Left lung (tissue), 10 donors: ENCODE results near the gene RNF13. TPM values are rescaled to one million over a fixed set of nuclear protein-coding genes. Genes with fewer than 3 reads are reported as not detected.
"Not testable (repeated sequence)": the region's sequence is repeated elsewhere in the genome, so short reads cannot be mapped to it uniquely, and the experiment has no call there.

Experiments used
- ATAC-seq: fragments of 200-7000 bp; cut with Tn5 transposase; one replicate; pipeline ENCODE4 v1.9.1; 2020; ENCODE audit warnings: moderate library complexity
- DNase-seq, 4 donors: peaks; one replicate each; pipeline ENCODE4 v3.0.0-alpha.2; 2013 to 2020
- H3K27ac ChIP-seq, 2 donors: fragments of 200-600 bp; sonication (generic) in 1 of 2; one replicate each; pipeline versions ENCODE4 v1.5.0 to v1.8.0; 2020 to 2021
- H3K27me3 ChIP-seq, 2 donors: fragments of 200-600 bp; sonication (generic) in 1 of 2; one replicate each; pipeline versions ENCODE4 v1.5.0 to v1.8.0; 2020 to 2021
- H3K36me3 ChIP-seq, 2 donors: fragments of 200-600 bp; sonication (generic) in 1 of 2; one replicate each; pipeline versions ENCODE4 v1.5.0 to v1.8.0; 2020 to 2021
- H3K4me1 ChIP-seq, 2 donors: fragments of 200-600 bp; one replicate each; pipeline ENCODE4 v1.8.0; 2021
- H3K4me3 ChIP-seq, 2 donors: fragments of 200-600 bp; sonication (generic) in 1 of 2; one replicate each; pipeline versions ENCODE4 v1.5.0 to v1.8.0; 2020 to 2021; ENCODE audit warnings: mild to moderate bottlenecking in 1 of 2
- H3K9me3 ChIP-seq, 2 donors: fragments of 200-600 bp; sonication (generic) in 1 of 2; one replicate each; pipeline versions ENCODE4 v1.5.0 to v1.8.0; 2020 to 2021
- intact Hi-C, 2 donors: fragments of 100-400 bp; cut with DNase I; formaldehyde crosslinking; loops; one replicate each; pipeline versions ENCODE4 v1.11.2 to v1.14.2; 2022
- polyA plus RNA-seq, 6 donors: library from polyadenylated mRNA; unstranded; fragments of 120-200 nt; gene quantifications; one replicate each; pipeline ENCODE4 v1.2.1, GENCODE V29; 2013; ENCODE audit not compliant: insufficient read length in 6 of 6
- total RNA-seq, 2 donors: library from RNA; stranded (reverse); fragmentation: NEBNext Ultra II Directional; extraction: Animal tissue kit (Norgen Biotek cat#: 25700); gene quantifications; one replicate each; pipeline ENCODE4 v1.2.1, GENCODE V29; 2021
- TF ChIP-seq, protein P1 (sequence below), 2 donors: fragments of 200-600 bp; sonication (generic) in 1 of 2; IDR thresholded peaks; one replicate each; pipeline versions ENCODE4 v1.5.0 to v1.8.0; 2021; ENCODE audit warnings: antibody characterized with exemption in 2 of 2
- donor health status: DM: no; HTN: yes; CAD: no.
- donor health status: DM: no; HTN: no; CAD: no.

The RNF13 gene
- total and polyA plus RNA-seq, 8 donors: 64.9 to 126 (median 73.6) TPM

DNA sequence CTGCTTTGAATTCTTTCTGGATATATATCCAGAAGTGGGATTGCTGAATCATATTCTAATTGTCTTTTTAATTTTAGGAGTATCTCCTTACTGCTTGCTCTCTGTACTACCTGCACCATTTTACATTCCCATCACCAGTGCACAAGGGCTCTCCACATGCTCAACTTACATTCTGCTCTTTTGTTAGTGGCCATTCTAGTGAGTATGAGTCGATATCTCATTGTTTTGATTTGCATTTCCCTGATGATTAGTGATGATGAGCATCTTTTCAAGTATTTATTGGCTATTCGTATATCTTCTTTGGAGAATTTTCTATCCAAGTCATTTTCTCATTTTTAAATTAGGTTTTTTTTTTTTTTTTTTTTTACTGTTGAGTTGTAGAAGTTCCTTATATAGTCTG lies 128.2 kb downstream of the RNF13 start:
- Histone ChIP-seq H3K27ac (no peak overlapping the region), H3K27me3 (no peaks in the 10 kb centered on the region), H3K9me3 (peaks cover 0 to 5% of the 10 kb centered on the region in 2 donors), H3K4me1 (no peaks in the 10 kb centered on the region), H3K36me3 (peaks cover 0 to 6% of the 10 kb centered on the region in 2 donors), H3K4me3 (no peak overlapping the region)
- intact Hi-C loops: no loop called here
- DNase-seq: no peak
- TF ChIP-seq, protein P1, sequence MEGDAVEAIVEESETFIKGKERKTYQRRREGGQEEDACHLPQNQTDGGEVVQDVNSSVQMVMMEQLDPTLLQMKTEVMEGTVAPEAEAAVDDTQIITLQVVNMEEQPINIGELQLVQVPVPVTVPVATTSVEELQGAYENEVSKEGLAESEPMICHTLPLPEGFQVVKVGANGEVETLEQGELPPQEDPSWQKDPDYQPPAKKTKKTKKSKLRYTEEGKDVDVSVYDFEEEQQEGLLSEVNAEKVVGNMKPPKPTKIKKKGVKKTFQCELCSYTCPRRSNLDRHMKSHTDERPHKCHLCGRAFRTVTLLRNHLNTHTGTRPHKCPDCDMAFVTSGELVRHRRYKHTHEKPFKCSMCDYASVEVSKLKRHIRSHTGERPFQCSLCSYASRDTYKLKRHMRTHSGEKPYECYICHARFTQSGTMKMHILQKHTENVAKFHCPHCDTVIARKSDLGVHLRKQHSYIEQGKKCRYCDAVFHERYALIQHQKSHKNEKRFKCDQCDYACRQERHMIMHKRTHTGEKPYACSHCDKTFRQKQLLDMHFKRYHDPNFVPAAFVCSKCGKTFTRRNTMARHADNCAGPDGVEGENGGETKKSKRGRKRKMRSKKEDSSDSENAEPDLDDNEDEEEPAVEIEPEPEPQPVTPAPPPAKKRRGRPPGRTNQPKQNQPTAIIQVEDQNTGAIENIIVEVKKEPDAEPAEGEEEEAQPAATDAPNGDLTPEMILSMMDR (IDR thresholded peaks at IDR 0.05): no peak
- no peak for ATAC-seq

GRCh38 chr3:149941946-149942345 lies 128.9 kb downstream of the RNF13 start:
- no peaks in the 10 kb centered on the region for H3K27me3 ChIP-seq
- H3K9me3 ChIP-seq: peaks cover 0 to 5% of the 10 kb centered on the region in 2 donors
- intact Hi-C loops: no loop called here
- TF ChIP-seq, protein P1 (IDR thresholded peaks at IDR 0.05): no peak
- ATAC-seq (no peak), DNase-seq (no peak)
- no peak overlapping the region for H3K27ac ChIP-seq
- H3K4me1 ChIP-seq: no peaks in the 10 kb centered on the region
- H3K4me3 ChIP-seq: no peak overlapping the region
- peaks cover 0 to 6% of the 10 kb centered on the region in 2 donors for H3K36me3 ChIP-seq

DNA sequence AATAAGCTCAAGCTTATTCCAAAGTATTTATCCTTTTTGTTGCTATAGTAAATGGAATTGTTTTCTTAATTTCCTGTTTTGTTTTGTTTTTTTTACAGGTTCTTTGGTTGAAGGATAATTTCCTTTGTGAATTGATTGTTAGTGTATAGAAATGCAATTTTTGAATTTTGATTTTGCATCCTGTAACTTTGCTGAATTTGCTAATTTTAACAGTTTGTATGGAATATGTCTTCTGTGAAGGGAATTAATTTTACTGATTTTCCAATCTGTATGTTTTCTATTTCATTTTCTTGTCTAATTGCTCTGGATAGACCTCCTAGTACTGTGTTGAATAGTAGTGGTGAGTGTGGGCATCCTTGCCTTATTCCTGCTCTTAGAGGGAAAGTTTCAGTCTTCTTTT lies 129.4 kb downstream of the RNF13 start:
- Histone ChIP-seq H3K36me3 (peaks cover 0 to 10% of the 10 kb centered on the region in 2 donors), H3K4me1 (no peaks in the 10 kb centered on the region), H3K27ac (no peak overlapping the region), H3K4me3 (no peak overlapping the region), H3K27me3 (no peaks in the 10 kb centered on the region), H3K9me3 (peaks cover 0 to 5% of the 10 kb centered on the region in 2 donors)
- DNase-seq (no peak), ATAC-seq (no peak)
- intact Hi-C loops: no loop called here
- TF ChIP-seq, protein P1 (IDR thresholded peaks at IDR 0.05): no peak

DNA sequence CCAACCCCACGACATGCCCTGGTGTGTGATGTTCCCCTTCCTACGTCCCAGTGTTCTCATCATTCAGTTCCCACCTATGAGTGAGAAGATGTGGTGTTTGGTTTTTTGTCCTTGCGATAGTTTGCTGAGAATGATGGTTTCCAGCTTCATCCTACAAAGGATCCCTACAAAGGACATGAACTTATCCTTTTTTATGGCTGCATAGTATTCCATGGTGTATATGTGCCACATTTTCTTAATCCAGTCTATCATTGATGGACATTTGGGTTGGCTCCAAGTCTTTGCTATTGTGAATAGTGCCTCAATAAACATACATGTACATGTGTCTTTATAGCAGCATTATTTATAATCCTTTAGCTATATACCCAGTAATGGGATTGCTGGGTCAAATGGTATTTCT lies 131.0 kb downstream of the RNF13 start:
- H3K36me3 ChIP-seq: peaks cover 0 to 14% of the 10 kb centered on the region in 2 donors
- H3K9me3 ChIP-seq, H3K27me3 ChIP-seq, DNase-seq, H3K4me3 ChIP-seq, intact Hi-C loops, ATAC-seq, H3K4me1 ChIP-seq, H3K27ac ChIP-seq: not testable (repeated sequence)

GRCh38 chr3:149947231-149947630 lies 134.2 kb downstream of the RNF13 start:
- no peak for ATAC-seq
- intact Hi-C loops: no loop called here
- H3K27ac ChIP-seq: no peak overlapping the region

More at GRCh38 chr3:149947231-149947630, 134.2 kb downstream of the RNF13 start:
- Histone ChIP-seq H3K36me3 (peaks cover 0 to 21% of the 10 kb centered on the region in 2 donors), H3K4me1 (peaks cover 0 to 1% of the 10 kb centered on the region in 2 donors), H3K9me3 (peaks cover 0 to 5% of the 10 kb centered on the region in 2 donors), H3K27me3 (no peaks in the 10 kb centered on the region), H3K4me3 (no peak overlapping the region)
- TF ChIP-seq, protein P1 (IDR thresholded peaks at IDR 0.05): no peak
- DNase-seq: no peak
